Stromal cell of bone marrow (primary cell): ENCODE measurements around the gene HTT-AS.
"Not testable (repeated sequence)": the region's sequence is repeated elsewhere in the genome, so short reads cannot be mapped to it uniquely, and the experiment has no call there.

Experiments used
- DNase-seq: peaks from one replicate; pipeline ENCODE4 v3.0.0-alpha.2; 2012; ENCODE audit warnings: low read depth

HTT-AS gene

GRCh38 chr4:3051141-3051897 lies 23.0 kb downstream of the HTT-AS start:
- DNase-seq = not testable (repeated sequence)

- no peak for DNase-seq
These were observed 26.7 kb downstream of the HTT-AS start for GRCh38 chr4:3047464-3048286.

- DNase-seq = no peak
These were observed 27.7 kb downstream of the HTT-AS start for GRCh38 chr4:3046623-3047022.

- DNase-seq = no peak
These were observed 28.2 kb downstream of the HTT-AS start for GRCh38 chr4:3046162-3046561.

GRCh38 chr4:3044870-3045819 lies 29.2 kb downstream of the HTT-AS start:
- DNase-seq = peak; percentile 78

DNA sequence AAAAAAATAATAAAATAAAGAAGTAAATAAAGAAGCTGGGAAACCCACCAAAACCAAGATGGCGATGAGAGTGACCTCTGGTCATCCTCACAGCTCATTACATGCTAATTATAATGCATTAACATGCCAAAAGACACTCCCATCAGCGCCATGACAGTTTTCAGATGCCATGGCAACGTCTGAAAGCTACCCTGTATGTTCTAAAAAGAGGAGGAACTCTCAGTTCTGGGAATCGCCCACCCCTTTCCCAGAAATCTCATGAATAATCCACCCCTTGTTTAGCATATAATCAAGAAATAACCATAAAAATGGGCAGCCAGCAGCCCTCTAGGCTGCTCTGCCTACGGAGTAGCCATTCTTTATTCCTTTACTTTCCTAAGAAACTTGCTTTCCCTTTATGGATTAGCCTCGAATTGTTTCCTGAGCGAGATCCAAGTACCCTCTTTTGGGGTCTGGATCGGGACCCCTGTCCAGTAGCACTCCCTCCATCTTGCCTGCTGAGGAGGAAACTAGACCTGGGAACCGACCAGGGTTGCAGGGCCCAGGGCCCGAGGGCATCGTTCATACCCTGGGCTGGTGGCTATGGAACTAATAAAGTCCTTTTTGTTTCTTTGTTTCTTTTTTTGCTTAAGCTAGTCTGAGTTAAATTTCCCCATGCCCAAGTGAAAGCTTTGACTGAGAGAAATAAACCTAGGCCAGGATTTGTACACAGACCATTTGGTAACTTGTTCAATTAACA lies 30.9 kb downstream of the HTT-AS start:
- no peak for DNase-seq

DNA sequence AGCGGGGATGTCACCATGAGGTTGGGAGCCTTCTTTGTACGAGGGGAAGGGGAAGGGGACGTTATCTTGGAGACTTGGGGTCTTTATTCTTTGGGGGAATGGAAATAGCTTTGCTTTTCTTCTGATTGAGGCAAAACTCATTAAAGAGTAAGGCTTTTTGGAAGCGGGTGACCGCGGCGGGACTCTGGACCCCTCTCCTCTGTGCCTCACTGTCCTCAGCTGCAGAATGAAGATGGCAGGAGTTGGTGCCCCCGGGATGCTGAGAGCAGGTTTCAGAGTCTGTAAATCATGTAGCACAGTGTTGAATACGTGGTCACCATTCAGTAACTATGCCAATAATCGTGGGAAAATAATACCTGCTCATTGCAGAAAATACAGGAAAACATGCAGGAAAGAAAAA lies 32.1 kb downstream of the HTT-AS start:
- DNase-seq = no peak

GRCh38 chr4:3041192-3042142 lies 32.9 kb downstream of the HTT-AS start:
- peak; percentile 25 for DNase-seq

DNA sequence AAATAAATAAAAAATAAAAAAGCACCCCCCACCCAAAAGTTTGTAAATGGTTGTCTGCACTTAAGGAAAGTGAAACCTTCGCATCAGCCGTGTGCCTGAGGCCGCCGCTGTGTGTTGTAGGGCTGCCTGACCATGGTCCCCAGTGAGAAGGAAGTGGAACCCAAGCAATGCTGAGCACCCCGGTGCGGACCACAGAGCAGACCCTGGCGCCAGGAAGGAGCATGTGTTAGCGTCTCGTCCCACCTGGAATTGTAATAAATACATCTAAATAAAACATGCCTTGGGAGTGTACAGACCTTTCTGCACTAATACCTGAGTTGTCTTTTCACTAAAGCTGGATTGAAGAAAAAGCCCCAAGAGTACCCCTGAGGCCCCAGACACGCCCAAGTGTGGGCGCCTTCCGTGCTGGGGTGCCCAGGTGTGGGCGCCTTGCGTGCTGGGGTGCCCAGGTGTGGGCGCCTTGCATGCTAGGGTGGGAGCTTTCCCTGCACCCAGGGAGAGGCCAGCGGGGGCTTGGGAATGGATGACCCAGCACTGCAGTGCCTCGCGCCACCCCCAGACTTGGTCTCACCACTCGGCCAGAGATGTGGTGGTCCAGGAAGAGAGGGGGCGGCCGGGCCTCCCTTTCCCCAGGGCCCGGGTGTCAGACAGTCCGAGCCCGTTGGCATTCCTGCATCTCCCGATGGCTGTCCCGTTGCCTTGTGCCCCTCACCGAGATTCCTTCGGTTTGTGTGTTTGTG lies 33.7 kb downstream of the HTT-AS start:
- DNase-seq = no peak

GRCh38 chr4:3039706-3040366 lies 34.5 kb downstream of the HTT-AS start:
- no peak for DNase-seq

- no peak for DNase-seq
These were observed 36.3 kb downstream of the HTT-AS start for GRCh38 chr4:3037957-3038461.

DNA sequence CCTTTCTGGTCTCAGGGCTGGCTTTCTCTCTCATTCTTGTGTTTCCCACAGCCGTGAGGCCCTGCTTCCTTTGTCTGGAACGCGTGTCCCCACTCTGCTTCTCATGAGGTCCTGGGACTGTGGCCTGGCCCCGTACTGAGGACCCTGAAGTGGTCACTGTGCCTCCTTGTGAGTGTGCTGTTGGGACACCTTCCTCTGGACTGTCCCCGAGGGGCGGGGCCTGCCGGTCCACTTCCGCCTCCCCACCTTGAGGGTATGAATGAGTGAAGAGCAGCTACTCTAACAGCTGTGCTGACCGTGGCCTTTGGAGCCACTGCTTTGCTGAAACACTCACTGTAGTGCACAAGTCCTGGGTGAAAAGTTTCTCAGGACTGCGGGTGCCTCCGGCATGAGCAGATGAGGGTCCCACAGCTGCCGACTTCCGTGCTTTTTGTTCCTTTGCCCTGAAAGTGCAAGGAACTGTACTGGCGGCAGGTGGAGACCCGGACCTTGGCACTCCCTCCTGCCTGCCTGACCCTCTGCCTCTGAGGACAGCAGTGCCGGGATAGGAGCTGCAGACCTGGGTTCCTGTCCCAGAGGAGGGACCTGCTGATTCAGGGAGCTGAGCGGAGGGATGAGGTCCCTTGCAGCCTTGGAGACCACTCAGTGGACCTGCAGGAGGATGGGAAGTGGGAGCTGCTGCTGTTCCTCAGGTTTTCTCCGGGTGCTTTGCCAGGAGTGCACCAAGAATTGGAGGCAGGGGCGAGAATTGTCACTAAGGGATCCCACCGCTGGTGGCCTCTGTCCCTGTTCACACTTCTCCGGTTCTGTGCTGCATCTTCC lies 38.0 kb downstream of the HTT-AS start:
- no peak for DNase-seq

- no peak for DNase-seq
These were observed 38.7 kb downstream of the HTT-AS start for GRCh38 chr4:3035674-3036073.

- no peak for DNase-seq
These were observed 39.1 kb downstream of the HTT-AS start for GRCh38 chr4:3035249-3035648.

DNA sequence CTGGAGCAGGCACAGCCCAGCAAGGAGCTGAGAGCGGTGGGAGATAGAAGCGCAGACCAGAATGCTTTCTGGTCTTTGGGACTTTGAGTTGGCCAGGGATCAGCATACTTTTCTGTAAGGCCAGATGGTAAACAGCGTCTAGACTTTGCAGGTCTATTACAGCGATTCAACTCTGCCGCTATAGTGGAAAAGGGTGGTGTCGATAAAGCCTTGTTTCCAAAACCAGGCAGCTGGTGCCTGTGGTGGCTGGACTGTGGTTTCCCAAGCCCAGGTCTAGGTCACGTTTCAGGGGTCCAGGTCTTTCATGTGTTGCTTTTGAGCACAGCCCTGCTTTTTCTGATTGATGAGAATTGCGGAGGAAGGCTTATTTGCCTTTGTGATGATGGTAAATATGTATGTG lies 40.1 kb downstream of the HTT-AS start:
- DNase-seq = no peak

- no peak for DNase-seq
These were observed 42.8 kb downstream of the HTT-AS start for GRCh38 chr4:3031357-3032082.
